SK-N-SH (cell line): ENCODE results near the gene OR7G3. TPM values are rescaled to one million over a fixed set of nuclear protein-coding genes. Genes with fewer than 3 reads are reported as not detected.

ENCODE experiments used
- CTCF ChIA-PET: fragments of 300-600, 350-600 bp; formaldehyde crosslinking; extraction: SDS; loops from one replicate; lab custom pipeline; 2021; lab: Yijun Ruan, JAX
- POLR2A ChIA-PET: fragments of 350-600 bp; sonication (Branson Sonifier 250); formaldehyde crosslinking; extraction: SDS; loops from one replicate; lab custom pipeline; 2020; ENCODE audit warnings: antibody characterized with exemption, inconsistent platforms; lab: Yijun Ruan, JAX
- DNase-seq: peaks from one replicate; pipeline ENCODE4 v3.0.0; 2012
- H2AFZ ChIP-seq: fragments of 200-600 bp; sonication (generic); 2 replicates; pipeline ENCODE4 v1.8.1; 2016; ENCODE audit warnings: antibody characterized with exemption, mild to moderate bottlenecking, low read depth
- H3F3A ChIP-seq: fragments of 200-600 bp; sonication (generic); replicated peaks from 2 replicates; pipeline ENCODE3; 2016; ENCODE audit warnings: antibody characterized with exemption, mild to moderate bottlenecking; ENCODE audit not compliant: insufficient read depth
- H3K27ac ChIP-seq, 2 experiments: fragments of 200-500 bp in 1 of 2; fragments of 200-600 bp in 1 of 2; sonication (Bioruptor generic) in 1 of 2; sonication (generic), shearing (Covaris generic) in 1 of 2; 2 replicates each; pipeline versions ENCODE4 v1.5.1 to v1.6.1; 2014 to 2016; ENCODE audit warnings: low read depth in 2 of 2, inconsistent platforms in 1 of 2, low read length in 1 of 2, mild to moderate bottlenecking in 1 of 2, mixed read lengths in 1 of 2
- H3K27me3 ChIP-seq: fragments of 200-600 bp; sonication (generic), shearing (Covaris generic); 2 replicates; pipeline ENCODE4 v1.6.1; 2016; ENCODE audit warnings: mixed run types; ENCODE audit not compliant: insufficient read depth
- H3K36me3 ChIP-seq, 2 experiments: fragments of 200-500 bp in 1 of 2; fragments of 200-600 bp in 1 of 2; sonication (Bioruptor generic) in 1 of 2; sonication (generic) in 1 of 2; replicated peaks in 1 of 2; 2 replicates each; pipeline versions ENCODE3 to v1.5.1; 2014 to 2016; ENCODE audit warnings: low read length in 1 of 2, mild to moderate bottlenecking in 1 of 2; ENCODE audit not compliant: insufficient read depth in 2 of 2, control insufficient read depth in 1 of 2
- H3K4me1 ChIP-seq, 2 experiments: fragments of 200-500 bp in 1 of 2; fragments of 200-600 bp in 1 of 2; sonication (Bioruptor generic) in 1 of 2; sonication (generic), shearing (Covaris generic) in 1 of 2; 2 replicates each; pipeline versions ENCODE4 v1.5.1 to v1.6.1; 2014 to 2016; ENCODE audit warnings: low read depth in 1 of 2, low read length in 1 of 2, mixed run types in 1 of 2; ENCODE audit not compliant: insufficient read depth in 2 of 2, control insufficient read depth in 1 of 2
- H3K4me2 ChIP-seq: fragments of 200-600 bp; sonication (generic), shearing (Covaris generic); 2 replicates; pipeline ENCODE4 v1.6.1; 2017; ENCODE audit warnings: mixed run types
- H3K4me3 ChIP-seq, 2 experiments: fragments of 200-500 bp in 1 of 2; fragments of 200-600 bp in 1 of 2; sonication (Bioruptor generic) in 1 of 2; sonication (generic), shearing (Covaris generic) in 1 of 2; 2 replicates each; pipeline versions ENCODE4 v1.5.1 to v1.8.1; 2014 to 2016; ENCODE audit warnings: low read depth in 2 of 2, inconsistent platforms in 1 of 2, low read length in 1 of 2, mild to moderate bottlenecking in 1 of 2, mixed read lengths in 1 of 2, moderate library complexity in 1 of 2
- H3K79me2 ChIP-seq: fragments of 200-600 bp; sonication (generic); 2 replicates; pipeline ENCODE4 v1.8.1; 2017; ENCODE audit warnings: mild to moderate bottlenecking; ENCODE audit not compliant: insufficient read depth
- H3K9ac ChIP-seq: fragments of 200-600 bp; sonication (generic); 2 replicates; pipeline ENCODE4 v1.6.1; 2017; ENCODE audit warnings: mixed run types
- H3K9me2 ChIP-seq: fragments of 200-600 bp; sonication (generic); 2 replicates; pipeline ENCODE4 v1.6.1; 2017; ENCODE audit warnings: mixed run types
- H3K9me3 ChIP-seq: fragments of 200-600 bp; sonication (generic); 2 replicates; pipeline ENCODE4 v1.6.1; 2017; ENCODE audit warnings: mixed run types, mild to moderate bottlenecking, moderate library complexity
- H4K20me1 ChIP-seq: fragments of 200-600 bp; sonication (generic); 2 replicates; pipeline ENCODE4 v1.6.1; 2017; ENCODE audit warnings: mild to moderate bottlenecking, mixed run types; ENCODE audit not compliant: insufficient read depth
- CHD2 ChIP-seq: fragments of 150-350 bp; IDR thresholded peaks from 2 replicates; pipeline ENCODE4 v1.6.1; 2018; ENCODE audit warnings: low read length; ENCODE audit not compliant: partially characterized antibody
- EP300 ChIP-seq, 2 experiments: IDR thresholded peaks; 2 replicates each; pipeline versions ENCODE4 v1.4.0 to v1.6.1; 2012; ENCODE audit warnings: borderline replicate concordance in 1 of 2, low read depth in 1 of 2, low read length in 1 of 2
- FOXJ3 ChIP-seq: sonication (generic); formaldehyde crosslinking; IDR thresholded peaks from 2 replicates; pipeline ENCODE4 v1.5.1; 2020; ENCODE audit warnings: mild to moderate bottlenecking, missing genetic modification reagents
- MEF2A ChIP-seq: IDR thresholded peaks from 2 replicates; pipeline ENCODE4 v1.4.0; 2012; ENCODE audit warnings: low read depth, borderline replicate concordance
- MXI1 ChIP-seq: IDR thresholded peaks from 2 replicates; pipeline ENCODE4 v1.6.1; 2012; ENCODE audit warnings: mild to moderate bottlenecking, low read depth, low read length, improper control_type of control experiment
- POLR2AphosphoS5 ChIP-seq: IDR thresholded peaks from 2 replicates; pipeline ENCODE4 v1.6.1; 2012; ENCODE audit warnings: low read depth, low read length
- RAD21 ChIP-seq: IDR thresholded peaks from 2 replicates; pipeline ENCODE4 v1.6.1; 2012; ENCODE audit warnings: mild to moderate bottlenecking, low read length
- RXRA ChIP-seq: IDR thresholded peaks from 2 replicates; pipeline ENCODE4 v1.4.0; 2012; ENCODE audit warnings: low read depth, mild to moderate bottlenecking, borderline replicate concordance
- TAF1 ChIP-seq: IDR thresholded peaks from 2 replicates; pipeline ENCODE4 v1.6.1; 2012; ENCODE audit warnings: low read depth, mild to moderate bottlenecking, low read length, moderate library complexity, borderline replicate concordance
- WGBS: methylation state at CpG from one replicate; pipeline ENCODE4 v1.1.6; 2017; ENCODE audit warnings: low lambda C conversion rate; 5-methylcytosine and 5-hydroxymethylcytosine counted together
- polyA plus RNA-seq, 3 experiments: library from polyadenylated mRNA; depleted of rRNA; stranded (reverse); fragments of >200 nt; gene quantifications; 2 replicates each; pipeline ENCODE4 v1.2.3, GENCODE V29; 2012
- TF ChIP-seq, protein P1 (sequence below): fragments of 150-350 bp; IDR thresholded peaks from 2 replicates; pipeline ENCODE4 v1.6.1; 2016; ENCODE audit warnings: mild to moderate bottlenecking, low read depth, low read length
- TF ChIP-seq, protein P2 (sequence below): IDR thresholded peaks from 2 replicates; pipeline ENCODE4; 2012
- TF ChIP-seq, protein P3 (sequence below): IDR thresholded peaks from 2 replicates; pipeline ENCODE4 v1.4.0; 2012; ENCODE audit warnings: low read depth
- TF ChIP-seq, protein P4 (sequence below): fragments of 150-350 bp; IDR thresholded peaks from 2 replicates; pipeline ENCODE4 v1.6.1; 2017; ENCODE audit warnings: antibody characterized with exemption, low read length, low read depth, borderline replicate concordance
- TF ChIP-seq, protein P5 (sequence below): IDR thresholded peaks from 2 replicates; pipeline ENCODE4 v1.4.0; 2012; ENCODE audit warnings: low read depth, borderline replicate concordance

The OR7G3 gene
- polyA plus RNA-seq (2012; rRNA removed), result not detected in 2 replicates
- not detected in 2 replicates for polyA plus RNA-seq (2012; cell fraction: cytosol; rRNA removed)
- not detected in 2 replicates for polyA plus RNA-seq (2012; cell fraction: nucleus; rRNA removed)

DNA sequence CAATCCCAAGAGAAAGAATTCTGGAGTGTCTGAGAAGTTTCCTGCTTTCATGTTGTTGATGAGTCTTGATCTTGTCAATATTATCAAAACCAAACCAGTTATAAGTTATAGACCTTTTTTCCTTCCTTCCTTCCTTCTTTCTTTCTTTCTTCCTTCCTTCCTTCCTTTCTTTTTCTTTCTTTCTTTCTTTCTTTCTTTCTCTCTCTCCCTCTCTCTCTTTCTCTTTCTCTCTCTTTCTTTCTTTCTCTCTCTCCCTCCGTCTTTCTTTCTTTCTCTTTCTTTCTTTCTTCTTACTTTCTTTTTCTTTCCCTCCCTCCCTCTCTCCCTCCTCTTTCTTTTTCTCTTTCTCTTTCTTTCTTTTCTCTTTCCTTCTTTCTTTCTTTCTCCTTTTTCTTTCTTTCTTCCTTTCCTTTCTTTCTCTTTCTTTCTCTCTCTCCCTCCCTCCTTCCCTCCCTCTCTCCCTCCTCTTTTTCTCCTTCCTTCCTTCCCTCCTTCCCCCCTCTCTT lies at the start of gene OR7G3:
OR7G3 (minus strand) TSS at position 51 of the 506 bp plus-strand sequence; CDS start at position 51, 0 bp downstream.
- Histone ChIP-seq H3K9me3 (no peaks in the 10 kb centered on the region), H3K4me3 (no peak within 1 kb of the TSS), H3K9me2 (0 out of 2 replicates have a peak, but pooled peaks cover 3% of the 10 kb centered on the region), H3F3A (no peaks in the 10 kb centered on the region), H4K20me1 (no peaks in the 10 kb centered on the region), H3K79me2 (no peaks in the 10 kb centered on the region), H3K9ac (no peak within 1 kb of the TSS), H3K27ac (no peak within 1 kb of the TSS), H3K4me1 (no peaks in the 10 kb centered on the region), H3K27me3 (peaks cover 22% of the 10 kb centered on the region; the same call in 1 of the 2 replicates), H2AFZ (no peak within 1 kb of the TSS), H3K4me2 (no peak within 1 kb of the TSS), H3K36me3 (no peaks in the 10 kb centered on the region)
- 5% methylated on average over 1 of the region's 1 CpG for WGBS
- ChIA-PET POLR2A (no interaction called here), CTCF (no interaction called here)
- no peak for DNase-seq
- TF ChIP-seq, protein P1, sequence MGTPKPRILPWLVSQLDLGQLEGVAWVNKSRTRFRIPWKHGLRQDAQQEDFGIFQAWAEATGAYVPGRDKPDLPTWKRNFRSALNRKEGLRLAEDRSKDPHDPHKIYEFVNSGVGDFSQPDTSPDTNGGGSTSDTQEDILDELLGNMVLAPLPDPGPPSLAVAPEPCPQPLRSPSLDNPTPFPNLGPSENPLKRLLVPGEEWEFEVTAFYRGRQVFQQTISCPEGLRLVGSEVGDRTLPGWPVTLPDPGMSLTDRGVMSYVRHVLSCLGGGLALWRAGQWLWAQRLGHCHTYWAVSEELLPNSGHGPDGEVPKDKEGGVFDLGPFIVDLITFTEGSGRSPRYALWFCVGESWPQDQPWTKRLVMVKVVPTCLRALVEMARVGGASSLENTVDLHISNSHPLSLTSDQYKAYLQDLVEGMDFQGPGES, result no peak
- TF ChIP-seq, protein P2, sequence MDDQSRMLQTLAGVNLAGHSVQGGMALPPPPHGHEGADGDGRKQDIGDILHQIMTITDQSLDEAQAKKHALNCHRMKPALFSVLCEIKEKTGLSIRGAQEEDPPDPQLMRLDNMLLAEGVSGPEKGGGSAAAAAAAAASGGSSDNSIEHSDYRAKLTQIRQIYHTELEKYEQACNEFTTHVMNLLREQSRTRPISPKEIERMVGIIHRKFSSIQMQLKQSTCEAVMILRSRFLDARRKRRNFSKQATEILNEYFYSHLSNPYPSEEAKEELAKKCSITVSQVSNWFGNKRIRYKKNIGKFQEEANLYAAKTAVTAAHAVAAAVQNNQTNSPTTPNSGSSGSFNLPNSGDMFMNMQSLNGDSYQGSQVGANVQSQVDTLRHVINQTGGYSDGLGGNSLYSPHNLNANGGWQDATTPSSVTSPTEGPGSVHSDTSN, result no peak
- TF ChIP-seq, protein P3, sequence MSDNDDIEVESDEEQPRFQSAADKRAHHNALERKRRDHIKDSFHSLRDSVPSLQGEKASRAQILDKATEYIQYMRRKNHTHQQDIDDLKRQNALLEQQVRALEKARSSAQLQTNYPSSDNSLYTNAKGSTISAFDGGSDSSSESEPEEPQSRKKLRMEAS, result no peak
- no peak for TF ChIP-seq MXI1
- no peak for TF ChIP-seq EP300 (IDR thresholded peaks at IDR 0.05; ENCODE audit: borderline replicate concordance in 1 of 2, low read depth in 1 of 2, low read length in 1 of 2)
- no peak for TF ChIP-seq CHD2
- TF ChIP-seq RAD21, result no peak
- no peak for TF ChIP-seq MEF2A
- TF ChIP-seq RXRA, result no peak
- TF ChIP-seq, protein P4, sequence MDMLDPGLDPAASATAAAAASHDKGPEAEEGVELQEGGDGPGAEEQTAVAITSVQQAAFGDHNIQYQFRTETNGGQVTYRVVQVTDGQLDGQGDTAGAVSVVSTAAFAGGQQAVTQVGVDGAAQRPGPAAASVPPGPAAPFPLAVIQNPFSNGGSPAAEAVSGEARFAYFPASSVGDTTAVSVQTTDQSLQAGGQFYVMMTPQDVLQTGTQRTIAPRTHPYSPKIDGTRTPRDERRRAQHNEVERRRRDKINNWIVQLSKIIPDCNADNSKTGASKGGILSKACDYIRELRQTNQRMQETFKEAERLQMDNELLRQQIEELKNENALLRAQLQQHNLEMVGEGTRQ, result no peak
- TF ChIP-seq, protein P5, sequence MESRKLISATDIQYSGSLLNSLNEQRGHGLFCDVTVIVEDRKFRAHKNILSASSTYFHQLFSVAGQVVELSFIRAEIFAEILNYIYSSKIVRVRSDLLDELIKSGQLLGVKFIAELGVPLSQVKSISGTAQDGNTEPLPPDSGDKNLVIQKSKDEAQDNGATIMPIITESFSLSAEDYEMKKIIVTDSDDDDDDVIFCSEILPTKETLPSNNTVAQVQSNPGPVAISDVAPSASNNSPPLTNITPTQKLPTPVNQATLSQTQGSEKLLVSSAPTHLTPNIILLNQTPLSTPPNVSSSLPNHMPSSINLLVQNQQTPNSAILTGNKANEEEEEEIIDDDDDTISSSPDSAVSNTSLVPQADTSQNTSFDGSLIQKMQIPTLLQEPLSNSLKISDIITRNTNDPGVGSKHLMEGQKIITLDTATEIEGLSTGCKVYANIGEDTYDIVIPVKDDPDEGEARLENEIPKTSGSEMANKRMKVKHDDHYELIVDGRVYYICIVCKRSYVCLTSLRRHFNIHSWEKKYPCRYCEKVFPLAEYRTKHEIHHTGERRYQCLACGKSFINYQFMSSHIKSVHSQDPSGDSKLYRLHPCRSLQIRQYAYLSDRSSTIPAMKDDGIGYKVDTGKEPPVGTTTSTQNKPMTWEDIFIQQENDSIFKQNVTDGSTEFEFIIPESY, result no peak
- TF ChIP-seq TAF1, result no peak
- no peak for TF ChIP-seq FOXJ3
- no peak for TF ChIP-seq POLR2AphosphoS5
